ENCODE measurements around the gene APBA1.

Gene APBA1

DNA sequence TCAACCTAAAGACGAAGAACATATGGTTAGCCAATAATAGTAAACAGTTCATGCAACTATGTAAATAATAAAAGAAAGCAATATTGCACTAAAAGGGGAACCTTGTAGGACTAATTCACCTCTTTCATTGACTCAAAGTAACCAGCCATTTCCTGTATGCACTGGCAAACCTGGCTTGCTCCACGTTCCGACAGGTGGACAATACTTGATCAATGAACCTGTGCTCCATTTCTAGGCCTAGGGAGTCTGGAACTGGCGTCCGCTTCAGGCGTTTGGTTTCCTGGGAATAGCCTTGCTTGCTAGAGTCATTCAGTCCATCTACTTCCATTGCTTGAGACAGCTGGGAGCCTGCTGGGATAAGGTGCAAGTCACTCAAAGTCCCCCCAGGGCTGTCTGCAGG, 46.0 kb upstream of the APBA1 start:
- no peak overlapping the region for H3K4me3 ChIP-seq (ENCODE audit: insufficient read depth, low read length, poor library complexity, severe bottlenecking)
- no peak overlapping the region for H3K27ac ChIP-seq (ENCODE audit: low read depth, low read length)
- no peaks in the 10 kb centered on the region for H4K20me1 ChIP-seq (ENCODE audit: low read depth, low read length)
- TF ChIP-seq, protein P1, sequence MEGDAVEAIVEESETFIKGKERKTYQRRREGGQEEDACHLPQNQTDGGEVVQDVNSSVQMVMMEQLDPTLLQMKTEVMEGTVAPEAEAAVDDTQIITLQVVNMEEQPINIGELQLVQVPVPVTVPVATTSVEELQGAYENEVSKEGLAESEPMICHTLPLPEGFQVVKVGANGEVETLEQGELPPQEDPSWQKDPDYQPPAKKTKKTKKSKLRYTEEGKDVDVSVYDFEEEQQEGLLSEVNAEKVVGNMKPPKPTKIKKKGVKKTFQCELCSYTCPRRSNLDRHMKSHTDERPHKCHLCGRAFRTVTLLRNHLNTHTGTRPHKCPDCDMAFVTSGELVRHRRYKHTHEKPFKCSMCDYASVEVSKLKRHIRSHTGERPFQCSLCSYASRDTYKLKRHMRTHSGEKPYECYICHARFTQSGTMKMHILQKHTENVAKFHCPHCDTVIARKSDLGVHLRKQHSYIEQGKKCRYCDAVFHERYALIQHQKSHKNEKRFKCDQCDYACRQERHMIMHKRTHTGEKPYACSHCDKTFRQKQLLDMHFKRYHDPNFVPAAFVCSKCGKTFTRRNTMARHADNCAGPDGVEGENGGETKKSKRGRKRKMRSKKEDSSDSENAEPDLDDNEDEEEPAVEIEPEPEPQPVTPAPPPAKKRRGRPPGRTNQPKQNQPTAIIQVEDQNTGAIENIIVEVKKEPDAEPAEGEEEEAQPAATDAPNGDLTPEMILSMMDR (IDR thresholded peaks at IDR 0.05; ENCODE audit: insufficient read depth, low read length, poor library complexity, severe bottlenecking), result no peak
- no peak for TF ChIP-seq EZH2phosphoT487 (conservative IDR thresholded peaks at IDR 0.05; ENCODE audit: low read length)
- H3K9ac ChIP-seq (ENCODE audit: low read length), result no peak overlapping the region
- no peak overlapping the region for H3K4me2 ChIP-seq (ENCODE audit: low read depth, low read length, poor library complexity, severe bottlenecking)
- no peak overlapping the region for H2AFZ ChIP-seq (ENCODE audit: low read depth, low read length, severe bottlenecking)
- H3K79me2 ChIP-seq (ENCODE audit: insufficient read depth, low read length), result no peaks in the 10 kb centered on the region
- no peaks in the 10 kb centered on the region for H3K9me2 ChIP-seq (replicated peaks; ENCODE audit: insufficient read depth, low read length)
- H3K9me3 ChIP-seq (ENCODE audit: insufficient read depth, low read length), result no peaks in the 10 kb centered on the region
- peaks cover 6% of the 10 kb centered on the region; the same call in 1 of the 2 replicates for H3K36me3 ChIP-seq (ENCODE audit: low read length)
- no peaks in the 10 kb centered on the region for H3K27me3 ChIP-seq (ENCODE audit: low read length)
- no peaks in the 10 kb centered on the region for H3F3A ChIP-seq (ENCODE audit: insufficient read depth)

DNA sequence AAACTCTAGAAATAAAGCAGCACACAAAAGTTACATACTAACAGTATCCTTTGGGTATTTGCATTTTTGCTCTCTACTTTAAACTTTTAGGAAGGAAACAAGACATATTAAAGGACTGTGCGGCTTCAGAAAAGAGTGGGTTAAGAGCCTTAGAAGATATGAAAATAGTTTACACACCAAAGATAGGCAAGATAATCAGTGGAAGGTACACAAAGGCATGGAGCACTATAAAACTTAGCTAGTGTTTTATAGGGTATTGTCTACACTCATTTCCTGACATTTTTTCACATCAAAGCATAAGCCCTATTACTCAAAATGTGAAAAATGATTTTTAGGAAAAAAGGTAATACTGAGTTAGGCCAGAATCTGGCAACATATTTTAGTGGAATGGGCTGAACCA, 43.7 kb upstream of the APBA1 start:
- no peaks in the 10 kb centered on the region for H3K9me2 ChIP-seq (replicated peaks; ENCODE audit: insufficient read depth, low read length)
- no peak overlapping the region for H3K9ac ChIP-seq (ENCODE audit: low read length)
- H3K27me3 ChIP-seq (ENCODE audit: low read length), result no peaks in the 10 kb centered on the region
- no peaks in the 10 kb centered on the region for H3F3A ChIP-seq (ENCODE audit: insufficient read depth)
- H3K27ac ChIP-seq (ENCODE audit: low read depth, low read length), result no peak overlapping the region
- H3K79me2 ChIP-seq (ENCODE audit: insufficient read depth, low read length), result no peaks in the 10 kb centered on the region
- no peak overlapping the region for H2AFZ ChIP-seq (ENCODE audit: low read depth, low read length, severe bottlenecking)
- TF ChIP-seq, protein P1 (IDR thresholded peaks at IDR 0.05; ENCODE audit: insufficient read depth, low read length, poor library complexity, severe bottlenecking), result no peak
- TF ChIP-seq EZH2phosphoT487 (conservative IDR thresholded peaks at IDR 0.05; ENCODE audit: low read length), result no peak
- H3K4me2 ChIP-seq (ENCODE audit: low read depth, low read length, poor library complexity, severe bottlenecking), result no peak overlapping the region
- H4K20me1 ChIP-seq (ENCODE audit: low read depth, low read length), result no peaks in the 10 kb centered on the region
- peaks cover 7% of the 10 kb centered on the region for H3K36me3 ChIP-seq (ENCODE audit: low read length)
- H3K4me3 ChIP-seq (ENCODE audit: insufficient read depth, low read length, poor library complexity, severe bottlenecking), result no peak overlapping the region
- no peaks in the 10 kb centered on the region for H3K9me3 ChIP-seq (ENCODE audit: insufficient read depth, low read length)

DNA sequence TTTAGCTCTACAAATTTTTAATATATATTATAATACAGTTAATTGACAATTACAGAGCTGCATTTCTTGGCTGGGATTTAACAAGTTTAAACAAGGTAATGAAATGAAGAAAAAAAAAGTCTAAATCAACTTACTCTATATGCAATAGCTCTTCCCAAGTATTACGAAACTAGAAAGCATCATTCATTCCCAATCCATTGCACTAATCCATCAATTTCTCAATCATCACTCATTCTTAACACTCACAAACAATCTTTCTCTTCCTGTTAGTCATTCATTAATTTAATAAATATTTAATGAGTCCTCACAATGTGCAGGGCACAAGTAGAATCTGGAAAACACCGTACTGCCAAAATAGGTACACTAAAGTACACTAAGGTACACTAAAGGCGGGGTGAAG, 42.9 kb upstream of the APBA1 start:
- TF ChIP-seq, protein P1 (IDR thresholded peaks at IDR 0.05; ENCODE audit: insufficient read depth, low read length, poor library complexity, severe bottlenecking), result no peak
- no peak for TF ChIP-seq EZH2phosphoT487 (conservative IDR thresholded peaks at IDR 0.05; ENCODE audit: low read length)
- Histone ChIP-seq H3K9ac (ENCODE audit: low read length) (no peak overlapping the region), H3K4me3 (ENCODE audit: insufficient read depth, low read length, poor library complexity, severe bottlenecking) (no peak overlapping the region), H3K9me2 (replicated peaks; ENCODE audit: insufficient read depth, low read length) (no peaks in the 10 kb centered on the region), H3K79me2 (ENCODE audit: insufficient read depth, low read length) (no peaks in the 10 kb centered on the region), H3K27ac (ENCODE audit: low read depth, low read length) (no peak overlapping the region), H3K27me3 (ENCODE audit: low read length) (no peaks in the 10 kb centered on the region), H3K9me3 (ENCODE audit: insufficient read depth, low read length) (no peaks in the 10 kb centered on the region), H3F3A (ENCODE audit: insufficient read depth) (no peaks in the 10 kb centered on the region), H2AFZ (ENCODE audit: low read depth, low read length, severe bottlenecking) (no peak overlapping the region), H3K4me2 (ENCODE audit: low read depth, low read length, poor library complexity, severe bottlenecking) (no peak overlapping the region), H4K20me1 (ENCODE audit: low read depth, low read length) (no peaks in the 10 kb centered on the region), H3K36me3 (ENCODE audit: low read length) (peaks cover 7% of the 10 kb centered on the region)

All from SU-DHL-6 (cell line).